Neural cell (in vitro differentiated cells): ENCODE results near the gene ZNRD2. TPM values are rescaled to one million over a fixed set of nuclear protein-coding genes. Genes with fewer than 3 reads are reported as not detected.

Experiments
- H2AFZ ChIP-seq: fragments of 200-600, 300-800 bp; sonication (generic), shearing (Covaris generic); 2 replicates; pipeline ENCODE4 v1.6.0; 2014; ENCODE audit warnings: low read depth, mild to moderate bottlenecking, antibody characterized with exemption, low read length, moderate library complexity
- H3F3A ChIP-seq: fragments of 200-600 bp; shearing (Covaris generic); 2 replicates; pipeline ENCODE4 v1.6.1; 2016; ENCODE audit warnings: mild to moderate bottlenecking, moderate library complexity, mixed read lengths, antibody characterized with exemption, low read length; ENCODE audit not compliant: insufficient read depth, poor library complexity, severe bottlenecking
- H3K27ac ChIP-seq: fragments of 200-600, 300-800 bp; sonication (generic), shearing (Covaris generic); 2 replicates; pipeline ENCODE4 v1.5.1; 2014; ENCODE audit warnings: mild to moderate bottlenecking, low read length, moderate library complexity
- H3K27me3 ChIP-seq: fragments of 300-800, 200-600 bp; sonication (generic), shearing (Covaris generic); 2 replicates; pipeline ENCODE4 v1.6.0; 2014; ENCODE audit warnings: mild to moderate bottlenecking, low read depth, low read length, moderate library complexity; ENCODE audit not compliant: insufficient read depth
- H3K36me3 ChIP-seq: fragments of 300-800, 200-600 bp; sonication (generic), shearing (Covaris generic); 2 replicates; pipeline ENCODE4 v1.5.1; 2014; ENCODE audit warnings: mild to moderate bottlenecking, antibody characterized with exemption, low read length, moderate library complexity; ENCODE audit not compliant: insufficient read depth
- H3K4me2 ChIP-seq: fragments of 300-800, 200-600 bp; sonication (generic), shearing (Covaris generic); 2 replicates; pipeline ENCODE4 v1.6.0; 2014; ENCODE audit warnings: mild to moderate bottlenecking, low read length
- H3K4me3 ChIP-seq: fragments of 300-800, 200-600 bp; sonication (generic), shearing (Covaris generic); 2 replicates; pipeline ENCODE4 v1.5.1; 2014; ENCODE audit warnings: mild to moderate bottlenecking, low read length, moderate library complexity
- H3K79me2 ChIP-seq: fragments of 200-600 bp; shearing (Covaris generic); replicated peaks from 2 replicates; pipeline ENCODE4 v1.6.0; 2014; ENCODE audit warnings: mild to moderate bottlenecking, low read length, moderate library complexity; ENCODE audit not compliant: insufficient read depth
- H3K9ac ChIP-seq: fragments of 300-800, 200-600 bp; sonication (generic), shearing (Covaris generic); 2 replicates; pipeline ENCODE4 v1.6.1; 2016; ENCODE audit warnings: mild to moderate bottlenecking, low read length, mixed read lengths
- H3K9me2 ChIP-seq: fragments of 200-600 bp; shearing (Covaris generic); 2 replicates; pipeline ENCODE4 v1.6.1; 2016; ENCODE audit warnings: mild to moderate bottlenecking, low read length, mixed read lengths; ENCODE audit not compliant: insufficient read depth
- H3K9me3 ChIP-seq: fragments of 200-600, 300-800 bp; sonication (generic), shearing (Covaris generic); 2 replicates; pipeline ENCODE4 v1.6.1; 2016; ENCODE audit warnings: mild to moderate bottlenecking, mixed run types, low read length, moderate library complexity, mixed read lengths
- H4K20me1 ChIP-seq: fragments of 200-600 bp; shearing (Covaris generic); 2 replicates; pipeline ENCODE4 v1.6.1; 2016; ENCODE audit warnings: mild to moderate bottlenecking, mixed run types; ENCODE audit not compliant: insufficient read depth
- CTCF ChIP-seq: fragments of 450-650 bp; IDR thresholded peaks from 2 replicates; pipeline ENCODE4 v1.5.1; 2014; ENCODE audit warnings: antibody characterized with exemption, mild to moderate bottlenecking, moderate library complexity; ENCODE audit not compliant: poor library complexity, severe bottlenecking
- EP300 ChIP-seq: fragments of 450-650 bp; conservative IDR thresholded peaks from 2 replicates; pipeline ENCODE4 v1.6.1; 2014; ENCODE audit warnings: antibody characterized with exemption, mild to moderate bottlenecking, moderate library complexity; ENCODE audit not compliant: poor library complexity, severe bottlenecking
- EZH2 ChIP-seq: fragments of 200-600, 300-800 bp; shearing (Covaris generic), sonication (generic); IDR thresholded peaks from 2 replicates; pipeline ENCODE4 v1.6.1; 2014; ENCODE audit warnings: antibody characterized with exemption, low read length, borderline replicate concordance, mild to moderate bottlenecking; ENCODE audit not compliant: insufficient read depth, poor library complexity, severe bottlenecking
- MXI1 ChIP-seq: fragments of 450-650 bp; conservative IDR thresholded peaks from 2 replicates; pipeline ENCODE4 v1.6.1; 2014; ENCODE audit warnings: antibody characterized with exemption, mild to moderate bottlenecking; ENCODE audit not compliant: poor library complexity, severe bottlenecking
- POLR2AphosphoS5 ChIP-seq: IDR thresholded peaks from 2 replicates; pipeline ENCODE4 v1.6.1; 2012
- RAD21 ChIP-seq: fragments of 450-650 bp; conservative IDR thresholded peaks from 2 replicates; pipeline ENCODE4 v1.6.1; 2014; ENCODE audit warnings: antibody characterized with exemption, mild to moderate bottlenecking, moderate library complexity
- SMC3 ChIP-seq: fragments of 450-650 bp; conservative IDR thresholded peaks from 2 replicates; pipeline ENCODE4 v1.6.1; 2014; ENCODE audit warnings: antibody characterized with exemption, mild to moderate bottlenecking, moderate library complexity; ENCODE audit not compliant: poor library complexity
- TAF1 ChIP-seq: IDR thresholded peaks from 2 replicates; pipeline ENCODE4 v1.6.1; 2012; ENCODE audit warnings: low read depth
- polyA plus RNA-seq: library from polyadenylated mRNA; depleted of rRNA; stranded (reverse); fragments of >200 nt; gene quantifications from 2 replicates; pipeline ENCODE4 v1.2.3, GENCODE V29; 2014
- TF ChIP-seq, protein P1 (sequence below): IDR thresholded peaks from 2 replicates; pipeline ENCODE4 v1.6.1; 2012; ENCODE audit warnings: borderline replicate concordance

Gene ZNRD2
- polyA plus RNA-seq, 1 donor from 2014 or later, result 36.2 TPM

GRCh38 chr11:65619281-65619928 lies 49.1 kb downstream of the ZNRD2 start:
- H4K20me1 ChIP-seq, result no peaks in the 10 kb centered on the region
- TF ChIP-seq MXI1, result no peak
- TF ChIP-seq CTCF, result no peak
- TF ChIP-seq EZH2, result no peak
- TF ChIP-seq, protein P1, sequence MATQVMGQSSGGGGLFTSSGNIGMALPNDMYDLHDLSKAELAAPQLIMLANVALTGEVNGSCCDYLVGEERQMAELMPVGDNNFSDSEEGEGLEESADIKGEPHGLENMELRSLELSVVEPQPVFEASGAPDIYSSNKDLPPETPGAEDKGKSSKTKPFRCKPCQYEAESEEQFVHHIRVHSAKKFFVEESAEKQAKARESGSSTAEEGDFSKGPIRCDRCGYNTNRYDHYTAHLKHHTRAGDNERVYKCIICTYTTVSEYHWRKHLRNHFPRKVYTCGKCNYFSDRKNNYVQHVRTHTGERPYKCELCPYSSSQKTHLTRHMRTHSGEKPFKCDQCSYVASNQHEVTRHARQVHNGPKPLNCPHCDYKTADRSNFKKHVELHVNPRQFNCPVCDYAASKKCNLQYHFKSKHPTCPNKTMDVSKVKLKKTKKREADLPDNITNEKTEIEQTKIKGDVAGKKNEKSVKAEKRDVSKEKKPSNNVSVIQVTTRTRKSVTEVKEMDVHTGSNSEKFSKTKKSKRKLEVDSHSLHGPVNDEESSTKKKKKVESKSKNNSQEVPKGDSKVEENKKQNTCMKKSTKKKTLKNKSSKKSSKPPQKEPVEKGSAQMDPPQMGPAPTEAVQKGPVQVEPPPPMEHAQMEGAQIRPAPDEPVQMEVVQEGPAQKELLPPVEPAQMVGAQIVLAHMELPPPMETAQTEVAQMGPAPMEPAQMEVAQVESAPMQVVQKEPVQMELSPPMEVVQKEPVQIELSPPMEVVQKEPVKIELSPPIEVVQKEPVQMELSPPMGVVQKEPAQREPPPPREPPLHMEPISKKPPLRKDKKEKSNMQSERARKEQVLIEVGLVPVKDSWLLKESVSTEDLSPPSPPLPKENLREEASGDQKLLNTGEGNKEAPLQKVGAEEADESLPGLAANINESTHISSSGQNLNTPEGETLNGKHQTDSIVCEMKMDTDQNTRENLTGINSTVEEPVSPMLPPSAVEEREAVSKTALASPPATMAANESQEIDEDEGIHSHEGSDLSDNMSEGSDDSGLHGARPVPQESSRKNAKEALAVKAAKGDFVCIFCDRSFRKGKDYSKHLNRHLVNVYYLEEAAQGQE, result no peak
- no peak for TF ChIP-seq SMC3
- TF ChIP-seq RAD21, result no peak
- TF ChIP-seq POLR2AphosphoS5, result no peak
- no peak for TF ChIP-seq EP300
- no peak for TF ChIP-seq TAF1
- no peaks in the 10 kb centered on the region for H3K36me3 ChIP-seq
- no peaks in the 10 kb centered on the region for H3K27me3 ChIP-seq
- H3K9me2 ChIP-seq, result no peaks in the 10 kb centered on the region
- H2AFZ ChIP-seq, result no peak overlapping the region
- no peaks in the 10 kb centered on the region for H3F3A ChIP-seq
- H3K9me3 ChIP-seq, result no peaks in the 10 kb centered on the region
- H3K79me2 ChIP-seq, result peaks cover 15% of the 10 kb centered on the region
- H3K4me3 ChIP-seq, result no peak overlapping the region
- H3K9ac ChIP-seq, result no peak overlapping the region
- H3K4me2 ChIP-seq, result no peak overlapping the region
- H3K27ac ChIP-seq, result no peak overlapping the region

DNA sequence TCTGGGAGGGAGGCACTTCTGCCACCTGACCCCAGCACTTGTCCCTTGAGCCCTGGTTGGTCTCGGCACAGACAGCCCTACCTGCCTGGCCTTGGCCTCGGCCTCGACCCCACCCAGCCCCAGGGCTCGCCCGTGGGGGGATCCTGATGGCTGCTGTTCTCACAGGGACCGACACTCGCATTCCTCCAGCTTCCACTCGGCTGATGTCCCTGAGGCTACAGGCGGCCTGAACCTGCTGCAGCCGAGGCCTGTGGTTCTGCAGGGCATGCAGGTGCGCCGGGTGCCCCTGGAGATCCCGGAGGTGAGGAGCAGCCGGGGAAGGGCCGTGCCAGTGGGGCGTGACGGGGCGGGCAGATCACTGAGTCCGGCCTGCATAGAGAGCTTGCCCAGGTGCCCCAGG lies 50.4 kb downstream of the ZNRD2 start:
- no peak overlapping the region for H3K4me2 ChIP-seq
- H3K79me2 ChIP-seq, result peaks cover 14% of the 10 kb centered on the region
- no peak overlapping the region for H2AFZ ChIP-seq
- H3K27ac ChIP-seq, result no peak overlapping the region
- TF ChIP-seq, protein P1, result no peak
- TF ChIP-seq POLR2AphosphoS5 (no peak), TAF1 (no peak), SMC3 (no peak), EP300 (no peak), CTCF (no peak), EZH2 (no peak), RAD21 (no peak), MXI1 (no peak)
- H3K9me2 ChIP-seq, result no peaks in the 10 kb centered on the region
- no peaks in the 10 kb centered on the region for H3K36me3 ChIP-seq
- no peak overlapping the region for H3K4me3 ChIP-seq
- no peaks in the 10 kb centered on the region for H4K20me1 ChIP-seq
- no peak overlapping the region for H3K9ac ChIP-seq
- H3F3A ChIP-seq, result no peaks in the 10 kb centered on the region
- H3K27me3 ChIP-seq, result no peaks in the 10 kb centered on the region
- H3K9me3 ChIP-seq, result no peaks in the 10 kb centered on the region
